ENCODE measurements around the gene USP7. TPM values are rescaled to one million over a fixed set of nuclear protein-coding genes. Genes with fewer than 3 reads are reported as not detected.
A peak's percentile ranks its signal among the peaks of the same experiment; 100 is the strongest.

The USP7 gene
- total and polyA plus RNA-seq, 10 of the 15 experiments (the other 5 are each of a cell fraction or from before 2014, with no cell fraction given): 16.2 to 133 (median 60.5) TPM

DNA sequence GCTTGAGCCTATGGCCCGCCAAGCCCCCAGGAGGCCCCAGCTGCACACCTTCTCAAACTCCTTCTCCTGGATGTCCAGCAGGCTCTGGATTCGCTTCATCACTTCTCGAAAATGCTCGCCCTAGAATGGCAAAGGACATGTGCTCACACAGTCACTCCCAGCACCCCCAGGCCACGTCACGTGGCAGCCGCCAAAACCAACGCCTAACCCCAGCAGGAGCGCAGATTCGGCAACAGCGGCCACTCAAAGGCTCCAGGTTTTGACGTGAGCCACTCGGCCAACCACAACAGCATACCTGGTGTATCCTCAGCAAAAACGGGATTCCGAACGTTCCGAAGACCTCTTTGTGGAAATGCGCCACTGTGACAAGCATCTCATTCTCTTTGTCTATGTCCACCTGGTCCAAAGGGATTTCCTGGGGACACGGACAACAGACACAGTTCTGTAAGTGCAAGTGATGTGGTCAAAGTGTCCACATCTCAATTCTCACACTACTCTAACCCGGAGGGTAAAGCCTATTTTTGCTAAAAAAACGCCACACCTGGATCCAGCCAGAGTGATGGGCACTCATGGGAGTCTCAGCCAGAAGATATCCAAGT, 68.9 kb downstream of the USP7 start:
- Histone ChIP-seq H3K27ac (ENCODE audit: control insufficient read depth, insufficient read depth) (no peak overlapping the region), H3K4me1 (ENCODE audit: control insufficient read depth, insufficient read depth, low read length) (peaks cover 49% of the 10 kb centered on the region), H2AFZ (ENCODE audit: control insufficient read depth, low read depth, low read length) (no peak overlapping the region), H3K36me3 (ENCODE audit: control insufficient read depth in 2 of 2, insufficient read depth in 2 of 2, low read length in 1 of 2) (peaks cover 38 to 57% of the 10 kb centered on the region in 2 experiments), H3K4me3 (no peak overlapping the region), H3K4me2 (ENCODE audit: control insufficient read depth, insufficient read depth) (no peak overlapping the region), H3K27me3 (replicated peaks in 1 of 2; ENCODE audit: control insufficient read depth in 2 of 2, insufficient read depth in 2 of 2, low read length in 1 of 2) (no peaks in the 10 kb centered on the region), H3K9ac (ENCODE audit: control insufficient read depth, insufficient read depth, low read length) (no peak overlapping the region), H4K20me1 (ENCODE audit: control insufficient read depth, insufficient read depth) (no peaks in the 10 kb centered on the region), H3K9me3 (replicated peaks; ENCODE audit: control insufficient read depth, insufficient read depth, low read length) (peaks cover 3% of the 10 kb centered on the region; the same call in 2 of the 3 replicates), H3K79me2 (ENCODE audit: control insufficient read depth, insufficient read depth, low read length) (peaks cover 8% of the 10 kb centered on the region)
- WGBS (ENCODE audit: insufficient coverage, insufficient replicate concordance, low lambda C conversion rate, missing lambda C conversion rate): 98% methylated on average over 21 of the region's 21 CpGs
- FAIRE-seq (no peak), ATAC-seq (no peak), DNase-seq (ENCODE audit: low read depth, low spot score) (no peak)
- BruUV-seq (replicated peaks): no TSS peak
- in situ Hi-C loops (cut with MboI): loop anchor here (5.0 kb wide), 1 partner anchor 237 kb away; no protein-coding TSS in a partner anchor
- TF ChIP-seq POLR2A (IDR thresholded peaks at IDR 0.05; ENCODE audit: low read depth, low read length) (0 out of 2 replicates have a peak, but pooled peaks have one; percentile 34), RFX5 (IDR thresholded peaks at IDR 0.05; ENCODE audit: low read depth, low read length) (no peak), ZNF217 (IDR thresholded peaks at IDR 0.05) (no peak)
- TF ChIP-seq, protein P1, sequence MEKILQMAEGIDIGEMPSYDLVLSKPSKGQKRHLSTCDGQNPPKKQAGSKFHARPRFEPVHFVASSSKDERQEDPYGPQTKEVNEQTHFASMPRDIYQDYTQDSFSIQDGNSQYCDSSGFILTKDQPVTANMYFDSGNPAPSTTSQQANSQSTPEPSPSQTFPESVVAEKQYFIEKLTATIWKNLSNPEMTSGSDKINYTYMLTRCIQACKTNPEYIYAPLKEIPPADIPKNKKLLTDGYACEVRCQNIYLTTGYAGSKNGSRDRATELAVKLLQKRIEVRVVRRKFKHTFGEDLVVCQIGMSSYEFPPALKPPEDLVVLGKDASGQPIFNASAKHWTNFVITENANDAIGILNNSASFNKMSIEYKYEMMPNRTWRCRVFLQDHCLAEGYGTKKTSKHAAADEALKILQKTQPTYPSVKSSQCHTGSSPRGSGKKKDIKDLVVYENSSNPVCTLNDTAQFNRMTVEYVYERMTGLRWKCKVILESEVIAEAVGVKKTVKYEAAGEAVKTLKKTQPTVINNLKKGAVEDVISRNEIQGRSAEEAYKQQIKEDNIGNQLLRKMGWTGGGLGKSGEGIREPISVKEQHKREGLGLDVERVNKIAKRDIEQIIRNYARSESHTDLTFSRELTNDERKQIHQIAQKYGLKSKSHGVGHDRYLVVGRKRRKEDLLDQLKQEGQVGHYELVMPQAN (conservative IDR thresholded peaks at IDR 0.05): no peak
- RAD21 ChIA-PET (ENCODE audit: unreplicated experiment): interaction anchor here (0.7 to 4.2 kb wide), 4 partner anchors 114 to 1474 kb away, joined by 3 to 30 read pairs (median 3); no protein-coding TSS in a partner anchor
- intact Hi-C loops (cut with micrococcal nuclease; ENCODE audit: unreplicated experiment): loop anchor here (5.0 kb wide), 1 partner anchor 98 kb away; the partner anchor contains the start of genes PMM2 and TMEM186
- SMC1A ChIA-PET (ENCODE audit: uncharacterized antibody, unreplicated experiment): interaction anchor here (0.6 to 1.1 kb wide), 3 partner anchors 8 to 200 kb away, joined by 3 to 5 read pairs (median 3); no protein-coding TSS in a partner anchor
- CTCF ChIA-PET: interaction anchor here (0.6 to 1.2 kb wide), 4 partner anchors 20 to 965 kb away, joined by 3 to 5 read pairs (median 3); no protein-coding TSS in a partner anchor
- POLR2A ChIA-PET: no interaction called here

All from GM12878 (cell line).